ENCODE data around the gene LNX1.

LNX1 gene

DNA sequence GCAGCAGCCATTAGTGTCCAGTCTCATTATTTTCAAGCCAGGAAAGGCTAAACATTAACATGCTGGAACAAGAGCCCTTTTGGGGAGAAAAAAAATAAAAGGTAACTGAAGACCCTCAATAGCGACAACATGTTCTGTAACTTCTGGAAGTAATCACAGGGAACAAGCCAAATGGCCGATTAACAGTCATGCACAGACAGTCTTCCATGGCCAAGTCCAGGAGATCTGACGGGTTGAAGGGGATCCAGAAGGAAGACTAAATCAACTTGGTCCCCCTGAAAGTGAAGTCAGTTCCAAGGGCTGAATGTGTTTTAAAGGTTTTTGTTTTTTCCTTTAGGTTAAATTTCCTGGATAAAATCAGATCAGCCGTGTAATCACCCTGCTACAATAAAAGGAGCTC, 52.5 kb downstream of the LNX1 start:
- in situ Hi-C loops (cut with HindIII; ENCODE audit: low sequenced_read_pairs), result no loop called here

DNA sequence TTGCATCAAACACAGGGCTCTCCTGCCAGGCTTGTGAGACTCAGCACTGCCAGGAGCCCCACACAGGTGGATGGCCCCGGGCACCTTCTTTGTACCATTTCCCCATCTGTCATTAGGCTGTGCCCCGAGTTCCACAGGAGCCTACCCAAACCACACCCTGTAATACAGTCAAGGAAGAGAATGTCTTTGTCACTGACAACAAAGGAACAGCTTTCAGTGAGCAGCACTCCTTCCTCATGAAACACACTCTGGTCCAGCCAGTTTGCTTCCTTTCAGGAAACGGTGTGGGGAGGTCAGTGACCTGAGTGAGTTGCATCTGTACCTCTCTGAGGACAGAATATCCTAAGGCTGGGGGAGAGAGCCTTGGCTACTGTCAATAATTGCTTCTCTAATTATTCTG, 53.7 kb downstream of the LNX1 start:
- in situ Hi-C loops (cut with HindIII; ENCODE audit: low sequenced_read_pairs), result no loop called here

- in situ Hi-C loops (cut with HindIII; ENCODE audit: low sequenced_read_pairs), result no loop called here
Measured at GRCh38 chr4:53536328-53536727, 55.0 kb downstream of the LNX1 start.

DNA sequence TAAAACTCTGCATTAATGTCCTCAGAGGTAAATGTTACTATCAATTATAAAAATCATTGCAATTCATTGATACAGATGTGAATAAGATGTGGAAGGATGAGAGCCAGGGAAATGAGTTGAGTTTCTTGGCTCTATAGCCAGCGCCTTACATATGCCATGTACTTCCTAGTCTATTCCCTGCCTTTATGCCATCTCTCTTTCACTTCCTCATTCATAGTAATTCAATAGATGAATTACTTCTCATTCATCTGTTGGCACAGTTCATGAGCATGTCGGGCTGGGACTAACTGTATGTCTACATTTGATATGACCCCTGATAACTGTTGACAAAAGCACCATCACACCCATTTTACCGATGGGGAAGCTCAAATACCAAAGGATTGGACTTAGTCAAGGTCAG, 55.7 kb downstream of the LNX1 start:
- in situ Hi-C loops (cut with HindIII; ENCODE audit: low sequenced_read_pairs), result no loop called here

- in situ Hi-C loops (cut with HindIII; ENCODE audit: low sequenced_read_pairs), result no loop called here
Measured at GRCh38 chr4:53534684-53535083, 56.6 kb downstream of the LNX1 start.

GRCh38 chr4:53532521-53532920, 58.8 kb downstream of the LNX1 start:
- in situ Hi-C loops (cut with HindIII; ENCODE audit: low sequenced_read_pairs), result no loop called here

GRCh38 chr4:53531585-53532224, 59.6 kb downstream of the LNX1 start:
- in situ Hi-C loops (cut with HindIII; ENCODE audit: low sequenced_read_pairs), result no loop called here

DNA sequence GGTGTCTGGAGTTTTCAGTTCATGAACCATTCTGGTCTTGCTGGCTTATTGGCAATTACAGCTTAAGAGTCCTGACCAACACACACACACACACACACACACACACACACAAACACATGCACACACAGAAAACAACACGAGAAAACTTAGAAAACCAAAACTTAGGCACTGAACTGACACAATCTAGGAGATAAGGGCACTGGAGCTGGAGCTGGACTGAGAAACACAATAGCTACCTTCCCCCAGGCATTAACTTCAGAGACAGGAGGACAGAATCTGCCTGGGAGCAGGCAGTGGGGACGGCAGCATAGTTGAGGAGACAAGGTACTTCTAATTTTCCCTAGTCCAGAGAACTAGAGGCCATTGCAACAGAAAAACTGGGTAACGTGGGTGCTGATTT, 62.3 kb downstream of the LNX1 start:
- in situ Hi-C loops (cut with HindIII; ENCODE audit: low sequenced_read_pairs), result no loop called here

- in situ Hi-C loops (cut with HindIII; ENCODE audit: low sequenced_read_pairs), result no loop called here
Measured at GRCh38 chr4:53527930-53528329, 63.4 kb downstream of the LNX1 start.

DNA sequence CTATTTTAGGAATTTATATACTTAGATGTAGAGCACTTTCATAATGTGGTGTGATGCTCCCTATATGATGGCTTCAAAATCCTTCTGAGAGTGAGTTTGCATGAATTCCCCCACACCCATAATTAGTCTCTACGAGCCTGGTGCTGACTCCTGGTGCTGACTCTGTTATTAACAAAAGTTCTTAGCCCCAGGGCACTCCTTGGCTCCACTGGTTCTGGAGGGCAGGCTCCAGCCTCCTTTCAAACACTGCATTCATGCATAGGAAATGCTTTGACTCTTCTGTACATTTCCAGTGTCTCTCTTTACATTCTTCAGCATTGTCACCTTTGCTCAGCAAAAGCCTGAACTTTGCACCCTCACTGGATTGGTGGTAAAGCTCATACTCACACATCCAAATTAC, 64.0 kb downstream of the LNX1 start:
- in situ Hi-C loops (cut with HindIII; ENCODE audit: low sequenced_read_pairs), result no loop called here

- in situ Hi-C loops (cut with HindIII; ENCODE audit: low sequenced_read_pairs), result no loop called here
Measured at GRCh38 chr4:53522334-53522733, 69.0 kb downstream of the LNX1 start.

GRCh38 chr4:53520116-53520515, 71.2 kb downstream of the LNX1 start:
- in situ Hi-C loops (cut with HindIII; ENCODE audit: low sequenced_read_pairs), result no loop called here

DNA sequence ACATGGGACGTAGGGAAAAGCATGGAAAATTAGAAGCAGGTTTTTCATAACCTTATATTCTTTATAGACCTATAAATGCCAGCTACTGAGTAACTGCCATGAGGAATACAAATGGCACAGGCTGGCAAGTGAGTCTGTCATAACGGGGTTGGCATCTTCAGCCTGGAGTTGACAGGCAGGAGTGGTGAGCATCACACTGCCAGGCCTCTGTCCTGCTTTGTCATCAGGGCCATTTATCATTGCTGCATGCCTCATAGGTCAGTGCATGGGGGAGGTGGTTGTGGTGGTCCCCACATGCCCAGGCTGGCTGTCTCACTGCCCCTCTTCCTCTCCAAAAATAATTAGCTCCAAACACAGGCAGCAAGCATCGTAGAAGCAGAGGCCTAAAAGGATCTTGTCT, 72.5 kb downstream of the LNX1 start:
- in situ Hi-C loops (cut with HindIII; ENCODE audit: low sequenced_read_pairs), result no loop called here

GRCh38 chr4:53515076-53515475, 76.2 kb downstream of the LNX1 start:
- in situ Hi-C loops (cut with HindIII; ENCODE audit: low sequenced_read_pairs), result no loop called here

GRCh38 chr4:53514509-53514908, 76.8 kb downstream of the LNX1 start:
- in situ Hi-C loops (cut with HindIII; ENCODE audit: low sequenced_read_pairs), result no loop called here

DNA sequence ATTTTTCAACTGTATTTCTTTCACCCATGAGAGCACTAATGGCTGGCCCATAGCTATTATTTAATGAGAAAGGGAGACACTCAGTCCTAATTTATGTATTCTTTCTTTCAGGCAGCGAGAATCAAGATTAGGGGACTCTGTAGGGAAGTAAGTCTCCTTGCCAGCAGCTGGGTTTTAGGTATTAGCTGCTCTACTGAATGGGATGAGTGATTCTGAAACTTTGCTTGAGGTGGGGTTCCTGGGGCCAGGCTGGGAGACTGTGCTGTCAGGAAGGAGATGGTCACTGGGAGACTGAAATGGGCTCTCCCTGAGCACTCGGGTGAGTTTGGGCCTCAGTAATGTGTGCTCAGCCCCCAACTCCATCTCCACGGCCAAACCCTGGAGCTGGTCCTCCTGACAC, 78.7 kb downstream of the LNX1 start:
- in situ Hi-C loops (cut with HindIII; ENCODE audit: low sequenced_read_pairs), result no loop called here

DNA sequence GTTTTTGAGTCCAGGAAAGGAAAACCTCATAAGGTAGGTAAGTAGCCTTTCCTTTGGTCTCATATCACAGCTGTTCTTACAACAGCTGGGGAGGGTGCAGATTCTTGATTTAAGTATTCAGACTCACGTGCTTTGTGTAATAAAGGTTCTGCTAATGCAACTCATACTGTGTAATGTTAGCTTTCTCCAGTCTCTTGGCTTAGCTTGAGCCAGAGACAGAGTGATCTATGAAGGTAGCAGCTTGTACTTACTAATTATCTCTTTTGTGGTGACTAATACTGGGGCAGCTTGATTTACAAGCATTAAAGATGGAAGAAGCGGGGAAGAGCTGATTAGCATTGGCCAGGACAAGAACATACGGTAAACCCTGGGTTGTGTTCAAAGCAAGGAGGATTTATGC, 80.3 kb downstream of the LNX1 start:
- in situ Hi-C loops (cut with HindIII; ENCODE audit: low sequenced_read_pairs), result no loop called here

GRCh38 chr4:53510321-53510720, 81.0 kb downstream of the LNX1 start:
- in situ Hi-C loops (cut with HindIII; ENCODE audit: low sequenced_read_pairs), result no loop called here

DNA sequence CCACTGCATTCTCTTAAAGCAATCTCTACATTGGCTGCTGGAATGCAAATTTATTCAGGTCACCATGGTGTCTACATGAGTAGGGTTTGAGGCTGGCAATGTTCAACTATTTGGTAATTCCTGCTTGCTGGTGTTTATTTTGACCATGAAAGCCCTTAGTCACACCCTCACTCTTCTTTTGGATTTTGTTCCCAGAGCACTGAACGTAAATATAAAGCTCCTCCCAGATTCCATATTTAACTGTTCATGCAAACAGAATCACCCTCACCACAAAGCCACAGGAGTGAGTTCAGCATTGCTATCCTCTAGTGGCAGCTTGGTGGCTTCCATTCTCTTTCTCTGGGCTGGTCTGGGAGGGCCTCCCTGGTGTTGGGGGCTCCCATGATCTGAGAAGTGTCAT, 82.8 kb downstream of the LNX1 start:
- in situ Hi-C loops (cut with HindIII; ENCODE audit: low sequenced_read_pairs), result no loop called here

DNA sequence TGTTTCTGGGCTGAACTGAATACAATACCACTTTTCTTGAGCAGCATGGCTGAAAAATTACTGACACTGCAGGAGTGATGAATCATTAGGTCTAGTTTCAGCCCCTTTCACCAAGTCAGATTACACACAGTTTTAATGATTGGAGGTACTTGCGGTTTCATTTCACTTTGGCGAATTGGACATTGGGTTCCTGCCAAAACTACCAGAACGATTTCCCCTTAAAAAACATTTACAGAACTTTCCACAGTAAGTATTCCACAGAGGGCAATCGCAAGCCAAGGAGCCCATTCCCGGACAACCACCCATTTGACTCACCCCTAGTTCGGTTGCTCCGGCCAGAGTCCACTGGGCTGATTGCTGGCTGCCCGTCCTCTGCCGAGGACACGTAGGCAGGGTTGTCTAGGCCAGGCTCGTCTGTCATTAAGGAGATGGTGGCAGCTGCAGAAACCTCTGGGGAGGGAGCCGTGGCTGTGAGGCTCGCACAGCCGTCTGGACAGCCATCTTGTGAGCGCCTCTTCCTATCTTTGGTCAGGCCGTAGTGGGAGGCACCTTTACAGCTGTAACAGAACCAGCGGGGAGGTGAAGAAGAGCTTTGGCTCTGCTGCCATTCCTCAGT, 83.5 kb downstream of the LNX1 start:
- in situ Hi-C loops (cut with HindIII; ENCODE audit: low sequenced_read_pairs), result no loop called here

DNA sequence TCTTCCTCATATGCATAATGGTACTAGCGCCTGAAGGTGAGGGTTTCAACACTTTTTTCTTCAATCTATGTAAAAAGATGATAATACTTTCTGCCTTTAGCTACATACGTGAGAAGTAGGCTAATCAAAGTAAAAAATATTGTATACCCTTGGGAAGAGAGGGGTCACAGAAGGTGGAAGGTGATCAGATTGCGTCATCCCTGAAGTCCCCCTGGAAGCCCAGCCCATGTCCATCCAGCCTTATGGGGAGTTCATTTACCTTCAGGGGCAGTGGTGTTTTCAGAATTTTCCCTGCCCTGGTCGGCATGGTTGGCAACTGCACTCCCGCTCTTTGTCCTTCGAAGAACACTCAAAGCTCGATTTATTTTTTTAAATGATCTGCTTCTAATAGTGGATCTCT, 84.2 kb downstream of the LNX1 start:
- in situ Hi-C loops (cut with HindIII; ENCODE audit: low sequenced_read_pairs), result no loop called here

GRCh38 chr4:53505947-53506346, 85.3 kb downstream of the LNX1 start:
- in situ Hi-C loops (cut with HindIII; ENCODE audit: low sequenced_read_pairs), result no loop called here

GRCh38 chr4:53502094-53502493, 89.2 kb downstream of the LNX1 start:
- in situ Hi-C loops (cut with HindIII; ENCODE audit: low sequenced_read_pairs), result no loop called here
